Measurements from ENCODE around the gene CMIP.

DNA sequence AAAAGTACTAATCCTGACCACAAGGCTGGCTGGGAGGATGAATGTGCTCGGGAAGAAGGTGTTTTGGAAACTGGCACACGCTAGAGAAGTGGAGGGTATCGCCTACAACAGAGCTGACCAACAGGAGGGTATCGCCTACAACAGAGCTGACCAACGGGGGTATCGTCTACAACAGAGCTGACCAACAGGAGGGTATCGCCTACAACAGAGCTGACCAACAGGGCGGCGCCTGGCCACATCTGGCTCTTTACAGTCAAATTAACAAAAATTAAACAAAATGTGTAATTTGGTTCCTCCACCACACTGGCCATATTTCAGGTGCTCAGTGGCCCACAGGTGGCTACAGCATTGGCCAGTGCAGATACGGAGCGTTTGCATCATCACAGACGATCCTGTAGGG, 153.5 kb downstream of the CMIP start:
- TF ChIP-seq, protein P1, sequence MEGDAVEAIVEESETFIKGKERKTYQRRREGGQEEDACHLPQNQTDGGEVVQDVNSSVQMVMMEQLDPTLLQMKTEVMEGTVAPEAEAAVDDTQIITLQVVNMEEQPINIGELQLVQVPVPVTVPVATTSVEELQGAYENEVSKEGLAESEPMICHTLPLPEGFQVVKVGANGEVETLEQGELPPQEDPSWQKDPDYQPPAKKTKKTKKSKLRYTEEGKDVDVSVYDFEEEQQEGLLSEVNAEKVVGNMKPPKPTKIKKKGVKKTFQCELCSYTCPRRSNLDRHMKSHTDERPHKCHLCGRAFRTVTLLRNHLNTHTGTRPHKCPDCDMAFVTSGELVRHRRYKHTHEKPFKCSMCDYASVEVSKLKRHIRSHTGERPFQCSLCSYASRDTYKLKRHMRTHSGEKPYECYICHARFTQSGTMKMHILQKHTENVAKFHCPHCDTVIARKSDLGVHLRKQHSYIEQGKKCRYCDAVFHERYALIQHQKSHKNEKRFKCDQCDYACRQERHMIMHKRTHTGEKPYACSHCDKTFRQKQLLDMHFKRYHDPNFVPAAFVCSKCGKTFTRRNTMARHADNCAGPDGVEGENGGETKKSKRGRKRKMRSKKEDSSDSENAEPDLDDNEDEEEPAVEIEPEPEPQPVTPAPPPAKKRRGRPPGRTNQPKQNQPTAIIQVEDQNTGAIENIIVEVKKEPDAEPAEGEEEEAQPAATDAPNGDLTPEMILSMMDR (IDR thresholded peaks at IDR 0.05) = no peak
- no peak for TF ChIP-seq POLR2A (IDR thresholded peaks at IDR 0.05)

Measured in Peyer's patch (tissue), 4 donors.